SHP77 treated with DMSO at 0.1 percent for 48 hours (cell line): ENCODE data around the gene BPI.
"Not testable (repeated sequence)": the region's sequence is repeated elsewhere in the genome, so short reads cannot be mapped to it uniquely, and the experiment has no call there.

Source experiments
- DNase-seq: peaks from one replicate; lab custom pipeline; 2025; lab: John Stamatoyannopoulos, UW

The BPI gene

DNA sequence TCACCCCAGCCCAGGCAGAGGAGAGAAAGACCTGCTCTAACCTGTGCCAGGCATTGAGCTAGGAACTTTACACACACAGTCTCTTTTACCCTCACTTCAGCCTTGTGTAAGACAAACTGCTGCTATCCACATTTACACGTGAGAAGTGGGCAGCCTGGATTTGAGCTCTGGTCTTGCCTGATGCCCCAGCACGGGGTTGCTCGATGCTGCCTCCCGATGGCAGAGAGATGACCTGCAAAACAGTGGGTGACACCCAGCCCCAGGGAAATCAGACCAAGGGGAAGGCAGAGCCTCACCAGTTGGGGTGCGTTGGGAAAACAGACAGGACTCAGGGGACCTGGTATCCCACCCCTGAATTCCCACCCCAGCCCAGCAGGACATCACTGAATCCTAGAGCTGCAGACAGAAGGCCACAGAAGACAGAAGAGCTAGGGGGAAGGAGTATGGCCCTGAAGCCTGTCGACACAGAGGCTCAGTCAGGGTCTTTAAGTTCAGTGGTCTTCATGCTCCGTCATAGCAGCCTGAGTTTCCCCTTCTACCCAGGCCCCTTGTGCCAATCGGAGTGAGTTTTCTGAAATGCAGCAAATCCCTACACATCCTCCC, 990 bp downstream of the BPI start:
- no peak for DNase-seq

GRCh38 chr20:38305541-38305940, 1.6 kb downstream of the BPI start:
- DNase-seq = no peak

- DNase-seq = no peak
Observed at GRCh38 chr20:38306379-38306778, 2.4 kb downstream of the BPI start.

GRCh38 chr20:38307371-38308046, 3.6 kb downstream of the BPI start:
- no peak for DNase-seq

DNA sequence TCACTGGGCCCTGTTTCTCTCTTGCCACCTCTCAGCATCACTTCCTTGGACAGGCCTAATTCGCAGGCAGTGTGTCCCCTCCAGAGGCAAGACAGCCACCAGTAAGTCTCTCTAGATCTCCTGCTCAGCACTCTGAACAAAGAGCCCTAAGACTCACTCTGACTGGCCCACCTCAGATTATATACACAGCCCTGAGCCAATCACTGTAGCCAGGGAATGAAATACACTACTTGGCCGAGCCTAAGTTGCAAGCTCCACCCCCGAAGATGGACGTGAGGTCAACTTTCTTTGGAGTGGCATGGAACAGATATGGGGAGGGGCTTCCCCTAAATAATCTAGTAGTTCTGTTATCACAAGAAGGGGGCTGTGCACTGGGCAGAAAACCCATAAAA, 4.1 kb downstream of the BPI start:
- no peak for DNase-seq

DNA sequence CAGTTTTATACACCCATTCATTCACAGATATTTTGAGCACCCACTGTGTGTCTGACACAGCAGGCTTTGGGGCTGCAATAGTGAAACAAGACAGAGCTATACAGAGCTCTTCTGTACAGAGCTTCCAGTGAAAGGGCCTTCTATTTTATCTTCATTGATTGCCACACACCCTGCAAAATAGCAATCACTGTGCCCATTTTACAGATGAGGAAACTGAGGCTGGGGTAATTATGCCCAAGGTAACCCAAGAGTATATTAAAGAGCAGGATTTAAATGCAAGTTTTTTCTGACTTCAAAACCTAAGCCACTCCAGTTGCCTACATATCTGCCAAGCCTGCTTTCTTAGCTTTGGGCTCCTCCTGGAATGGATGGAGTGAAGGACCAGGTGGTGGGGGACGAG, 4.5 kb downstream of the BPI start:
- no peak for DNase-seq

DNA sequence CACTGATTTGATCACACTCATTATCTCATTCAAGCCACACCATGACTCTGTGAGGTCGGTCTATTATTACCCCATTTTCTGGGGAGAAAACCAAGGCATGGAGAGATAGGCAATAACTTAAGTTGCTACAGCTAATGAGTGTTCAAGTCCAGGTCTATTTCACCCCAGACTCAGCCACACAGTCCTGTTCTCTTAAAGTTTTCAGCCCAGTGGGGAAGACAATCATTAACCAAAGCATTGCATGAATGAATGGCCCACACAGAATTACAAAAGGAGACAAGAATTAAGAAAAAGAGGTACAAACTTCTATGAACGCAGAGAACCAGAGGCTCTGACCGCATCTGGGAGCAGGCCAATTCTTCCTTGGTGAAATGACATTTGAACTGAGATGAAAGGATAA, 7.1 kb downstream of the BPI start:
- DNase-seq = no peak

GRCh38 chr20:38311491-38311890, 7.5 kb downstream of the BPI start:
- DNase-seq = no peak

DNA sequence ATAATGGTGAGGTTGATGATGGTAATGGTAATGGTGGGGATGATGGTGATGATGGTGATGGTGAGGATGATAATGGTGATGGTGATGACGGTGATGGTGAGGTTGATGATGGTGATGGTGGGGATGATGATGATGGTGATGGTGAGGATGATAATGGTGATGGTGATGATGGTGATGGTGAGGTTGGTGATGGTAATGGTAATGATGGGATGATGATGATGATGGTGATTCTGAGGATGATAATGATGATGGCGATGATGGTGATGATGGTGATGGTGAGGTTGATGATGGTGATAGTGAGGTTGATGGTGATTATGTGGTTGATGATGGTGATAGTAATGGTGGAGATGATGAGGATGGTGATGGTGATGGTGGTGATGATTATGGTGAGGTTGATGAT, 9.7 kb downstream of the BPI start:
- no peak for DNase-seq

GRCh38 chr20:38314350-38314749, 10.4 kb downstream of the BPI start:
- DNase-seq = not testable (repeated sequence)

DNA sequence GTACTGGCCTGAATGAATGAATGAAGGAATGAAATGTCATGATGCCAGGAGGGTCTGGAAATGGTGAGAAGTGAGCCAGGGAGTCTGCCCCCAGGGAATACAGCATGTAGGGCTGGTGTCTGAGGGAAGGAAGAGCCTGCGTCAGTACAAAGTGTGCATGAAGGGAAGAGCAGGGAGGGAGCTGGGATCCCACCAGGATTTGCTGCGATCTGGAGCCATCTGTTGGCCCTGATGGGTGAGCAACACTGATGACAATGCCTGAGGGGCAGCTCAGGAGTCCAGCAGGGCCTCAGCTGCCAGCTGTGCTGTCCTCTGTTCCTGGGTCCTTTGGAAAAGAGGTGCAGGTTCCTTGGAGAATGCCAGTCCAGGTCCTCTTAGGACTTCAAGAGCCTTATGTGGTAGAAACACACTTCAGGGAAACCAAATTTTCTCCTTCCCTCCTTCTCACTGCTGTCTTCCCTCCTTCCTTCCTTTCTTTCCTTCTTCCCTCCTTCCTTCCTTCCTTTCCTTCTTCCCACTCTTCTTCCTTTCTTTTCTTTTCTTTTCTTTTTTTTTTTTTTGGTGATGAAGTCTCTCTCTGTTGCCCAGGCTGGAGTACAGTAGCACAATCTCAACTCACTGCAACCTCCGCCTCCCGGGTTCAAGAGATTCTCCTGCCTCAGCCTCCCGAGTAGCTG, 11.5 kb downstream of the BPI start:
- no peak for DNase-seq

GRCh38 chr20:38316341-38316740, 12.4 kb downstream of the BPI start:
- no peak for DNase-seq

DNA sequence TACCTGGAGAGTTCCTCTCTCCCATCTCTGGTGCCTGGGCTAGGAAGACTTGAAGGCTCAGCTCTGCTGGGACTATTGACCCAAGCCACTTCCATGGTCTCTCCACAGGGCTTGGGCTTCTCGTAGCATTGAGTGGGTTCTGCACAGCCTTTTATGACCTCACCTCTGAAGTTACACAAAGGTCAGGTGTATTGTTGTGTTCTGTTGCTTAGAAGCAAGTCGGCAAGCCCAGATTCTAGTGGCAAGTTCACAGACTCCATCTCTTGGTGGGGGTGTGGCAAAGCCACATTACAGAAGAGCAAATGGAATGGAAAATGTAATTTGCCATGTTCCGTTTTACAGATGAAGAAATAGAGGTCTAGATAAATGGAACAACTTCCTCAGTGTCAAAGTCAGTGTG, 13.5 kb downstream of the BPI start:
- DNase-seq = no peak

DNA sequence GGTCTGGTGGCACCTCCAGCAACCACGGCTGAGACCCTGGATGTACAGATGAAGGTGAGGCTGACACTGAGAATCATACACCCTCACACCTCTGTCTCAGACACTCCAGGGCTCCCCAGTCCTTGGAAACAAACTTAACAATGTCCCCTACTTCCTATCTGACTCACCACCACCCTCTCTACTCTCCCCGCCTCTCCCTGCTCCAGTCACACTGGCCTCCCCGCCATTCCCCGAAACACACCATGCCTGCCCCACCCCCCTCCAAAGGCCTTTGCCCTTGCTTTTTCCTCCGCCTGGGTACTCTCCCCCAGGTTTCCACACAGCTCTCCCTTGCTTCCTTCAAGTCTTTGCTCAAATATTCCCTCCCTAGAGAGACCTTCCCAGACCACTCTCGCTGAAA, 16.3 kb downstream of the BPI start:
- no peak for DNase-seq

GRCh38 chr20:38321959-38322598, 18.1 kb downstream of the BPI start:
- DNase-seq = no peak

DNA sequence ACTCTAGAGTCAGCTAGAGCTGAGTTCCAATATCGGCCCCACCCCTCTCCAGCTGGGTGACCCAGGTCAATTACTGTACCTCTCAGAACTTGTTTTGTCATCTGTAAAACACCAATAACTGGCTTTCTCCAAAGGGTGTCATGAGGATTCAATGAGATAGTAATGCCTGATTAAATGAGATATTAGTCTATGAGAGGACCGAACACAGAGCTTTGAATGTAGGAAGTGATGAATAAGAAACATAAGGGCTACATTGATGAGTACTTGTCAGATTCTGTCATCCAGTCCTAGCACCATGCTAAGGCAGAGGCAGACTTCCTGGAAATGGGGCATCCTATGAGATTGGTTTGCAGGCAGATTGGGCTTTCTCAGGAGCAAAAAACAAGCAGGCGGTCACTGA, 20.2 kb downstream of the BPI start:
- DNase-seq = no peak

DNA sequence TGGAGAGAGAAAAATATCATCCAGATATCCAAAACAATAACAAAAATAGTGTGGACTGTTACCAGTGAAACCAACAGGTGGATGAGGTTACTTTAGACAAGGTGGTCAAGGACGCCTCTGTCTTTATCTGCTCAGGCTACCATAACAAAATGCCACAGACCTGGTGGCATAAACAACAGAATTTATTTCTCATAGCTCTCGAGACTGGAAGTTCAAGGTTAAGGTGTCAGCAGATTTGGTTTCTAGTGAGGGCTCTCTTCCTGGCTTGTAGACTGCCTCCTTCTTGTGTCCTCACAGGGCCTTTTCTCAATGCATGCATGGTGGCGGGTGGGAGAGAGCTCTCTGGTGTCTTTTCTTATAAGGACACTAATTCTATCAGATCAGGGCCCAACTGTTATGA, 21.2 kb downstream of the BPI start:
- no peak for DNase-seq

DNA sequence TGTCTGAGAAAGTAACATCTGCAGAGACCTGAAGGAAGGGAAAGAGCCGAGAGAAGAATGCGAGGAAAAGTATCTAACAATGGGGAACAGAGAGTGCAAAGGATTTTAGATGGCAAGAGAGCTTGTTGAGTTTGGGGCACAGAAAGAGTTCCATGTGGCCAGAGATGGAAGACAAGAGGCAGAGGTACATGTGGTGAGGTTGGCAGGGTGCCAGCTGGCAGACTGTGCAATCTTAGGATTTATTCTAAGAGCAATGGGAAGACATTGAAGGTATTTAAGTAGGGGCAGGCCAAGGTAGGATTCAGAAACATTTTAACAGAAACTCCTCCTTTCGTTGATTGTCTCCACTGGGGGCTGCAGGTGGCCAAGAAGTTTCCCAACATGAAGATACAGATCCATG, 21.9 kb downstream of the BPI start:
- DNase-seq = no peak

DNA sequence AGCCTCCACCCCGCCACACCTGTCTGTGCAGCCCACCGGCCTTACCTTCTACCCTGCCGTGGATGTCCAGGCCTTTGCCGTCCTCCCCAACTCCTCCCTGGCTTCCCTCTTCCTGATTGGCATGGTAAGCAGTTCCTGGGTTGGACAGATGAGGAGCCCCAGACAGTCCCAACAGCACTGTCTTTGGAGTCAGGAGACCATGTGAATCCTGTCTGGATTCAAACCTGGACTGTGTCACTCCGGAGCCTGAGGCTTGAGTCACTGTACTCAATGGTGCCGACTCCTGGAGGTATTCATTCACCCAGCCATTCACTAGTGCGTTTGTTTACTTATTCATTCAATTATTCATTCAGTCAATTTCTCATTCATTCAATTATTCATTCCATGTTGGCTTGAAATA, 22.4 kb downstream of the BPI start:
- DNase-seq = no peak

DNA sequence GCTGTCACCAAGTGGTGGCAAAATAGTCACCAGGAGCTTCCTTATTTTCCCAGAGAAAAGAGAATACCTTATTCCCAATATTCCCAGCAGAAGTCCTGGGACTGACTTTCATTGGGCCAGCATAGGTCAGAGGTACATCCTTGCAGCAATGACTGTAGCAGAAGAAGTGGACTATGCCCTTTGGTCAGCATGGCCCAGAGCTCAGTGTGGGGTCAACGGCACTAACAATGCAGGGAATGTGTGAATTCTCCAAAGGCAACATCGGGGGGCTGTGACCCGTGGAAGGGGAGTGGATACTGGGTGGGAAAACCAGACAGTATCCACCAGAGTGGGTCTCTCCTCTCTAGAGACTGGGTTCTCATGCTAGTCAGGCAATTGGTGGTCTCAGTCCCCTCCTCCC, 26.7 kb downstream of the BPI start:
- no peak for DNase-seq

DNA sequence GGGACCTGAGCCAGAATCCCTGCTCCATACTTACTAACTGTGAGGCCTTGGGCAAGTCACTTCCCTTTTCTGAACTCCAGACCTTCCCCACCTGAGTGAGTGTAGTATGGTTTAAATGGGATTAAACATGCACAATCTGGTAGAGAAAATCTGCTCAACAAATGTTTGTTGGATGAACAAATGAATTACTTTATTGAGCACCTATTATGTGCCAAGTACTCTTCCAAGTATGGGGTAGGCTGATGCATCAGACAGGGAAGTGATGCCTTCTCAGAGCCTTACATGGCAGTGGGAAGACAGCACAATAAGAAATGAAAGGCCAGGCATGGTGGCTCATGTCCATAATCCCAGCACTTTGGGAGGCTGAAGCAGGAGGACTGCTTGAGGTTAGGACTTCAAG, 27.3 kb downstream of the BPI start:
- no peak for DNase-seq

GRCh38 chr20:38331814-38332213, 27.9 kb downstream of the BPI start:
- no peak for DNase-seq

DNA sequence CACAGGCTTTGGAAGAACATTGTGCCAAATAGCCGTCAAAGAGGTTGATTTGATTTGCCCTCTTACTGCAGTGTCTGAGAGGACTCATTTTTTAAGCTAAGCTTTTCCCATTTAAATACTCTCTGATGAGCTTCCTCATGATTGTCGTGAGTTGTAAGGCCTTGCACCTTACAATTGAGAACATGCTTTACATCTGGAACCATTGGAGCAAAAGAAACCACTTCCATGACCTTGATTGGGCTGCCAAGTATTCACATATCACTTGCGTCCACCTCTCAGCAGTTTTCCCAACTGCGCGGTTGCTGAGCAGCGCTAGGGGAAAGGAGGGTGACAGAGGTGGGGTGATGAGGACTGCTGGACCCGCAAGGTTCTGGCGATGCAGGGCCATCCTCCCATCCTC, 30.1 kb downstream of the BPI start:
- no peak for DNase-seq
